Measurements from ENCODE around the gene LZTR1.

- TF ChIP-seq EZH2phosphoT487 (IDR thresholded peaks at IDR 0.05; ENCODE audit: low read depth, severe bottlenecking, unreplicated experiment) (no peak), CTCF (IDR thresholded peaks at IDR 0.05; ENCODE audit: poor library complexity) (no peak), EZH2 (IDR thresholded peaks at IDR 0.05; ENCODE audit: borderline replicate concordance) (no peak)
Measured at GRCh38 chr22:20956258-20957101, 25.6 kb upstream of the LZTR1 start.

Measured in hepatocyte (in vitro differentiated cells).